Endodermal cell (in vitro differentiated cells): ENCODE results near the gene KLHL35. TPM values are rescaled to one million over a fixed set of nuclear protein-coding genes. Genes with fewer than 3 reads are reported as not detected.

Experiments used
- DNase-seq: peaks from one replicate; pipeline ENCODE4 v3.0.0-alpha.2; 2017
- H3K27ac ChIP-seq: 2 replicates; pipeline ENCODE4 v1.5.1; 2013; ENCODE audit warnings: mild to moderate bottlenecking, low read depth, low read length, moderate library complexity
- H3K27me3 ChIP-seq: 2 replicates; pipeline ENCODE4 v1.6.1; 2013; ENCODE audit warnings: mild to moderate bottlenecking, low read length, moderate library complexity; ENCODE audit not compliant: insufficient read depth, control insufficient read depth, poor library complexity, severe bottlenecking
- H3K36me3 ChIP-seq: 2 replicates; pipeline ENCODE4 v1.7.0; 2013; ENCODE audit warnings: mild to moderate bottlenecking, low read length, moderate library complexity; ENCODE audit not compliant: control insufficient read depth, insufficient read depth
- H3K4me1 ChIP-seq: one replicate; pipeline ENCODE4 v1.7.0; 2013; ENCODE audit warnings: low read length; ENCODE audit not compliant: control insufficient read depth, insufficient read depth
- H3K4me3 ChIP-seq: 2 replicates; pipeline ENCODE4 v1.5.1; 2013; ENCODE audit warnings: mild to moderate bottlenecking, low read length, moderate library complexity
- H3K9ac ChIP-seq: 2 replicates; pipeline ENCODE4 v1.6.1; 2013; ENCODE audit warnings: mild to moderate bottlenecking, low read length, moderate library complexity; ENCODE audit not compliant: poor library complexity, severe bottlenecking; ENCODE audit errors: extremely low read depth
- H3K9me3 ChIP-seq: 2 replicates; pipeline ENCODE4 v1.6.1; 2013; ENCODE audit warnings: mild to moderate bottlenecking, low read length, moderate library complexity; ENCODE audit not compliant: control insufficient read depth
- H3K27ac Mint-ChIP-seq: 2 replicates; pipeline ENCODE4 v1.8.0; 2020; ENCODE audit warnings: mixed read lengths
- H3K27me3 Mint-ChIP-seq: 2 replicates; pipeline ENCODE4 v1.8.0; 2021; ENCODE audit warnings: mild to moderate bottlenecking, mixed read lengths; ENCODE audit not compliant: insufficient read depth
- H3K36me3 Mint-ChIP-seq: 2 replicates; pipeline ENCODE4 v1.8.0; 2020; ENCODE audit warnings: low read depth, mixed read lengths
- H3K4me1 Mint-ChIP-seq: 2 replicates; pipeline ENCODE4 v1.8.0; 2020; ENCODE audit warnings: mixed read lengths
- H3K4me3 Mint-ChIP-seq: 2 replicates; pipeline ENCODE4 v1.8.0; 2020; ENCODE audit warnings: mild to moderate bottlenecking, moderate library complexity, mixed read lengths
- H3K9me3 Mint-ChIP-seq: 2 replicates; pipeline ENCODE4 v1.8.0; 2020; ENCODE audit warnings: mild to moderate bottlenecking, mixed read lengths
- CTCF ChIP-seq: fragments of 200-600 bp; sonication (generic); conservative IDR thresholded peaks from 2 replicates; pipeline ENCODE4 v1.5.0; 2021; ENCODE audit warnings: antibody characterized with exemption, mild to moderate bottlenecking
- WGBS, 2 experiments: methylation state at CpG; one replicate each; pipeline versions ENCODE4 v1.1.5 to v1.1.7; 2013; ENCODE audit warnings: missing lambda C conversion rate in 2 of 2, mixed read lengths in 1 of 2; ENCODE audit not compliant: insufficient coverage in 1 of 2, insufficient read length in 1 of 2; 5-methylcytosine and 5-hydroxymethylcytosine counted together
- total RNA-seq, 2 donors: library from RNA; stranded (reverse); fragmentation: NEBNext Ultra II Directional in 1 of 2; extraction: Animal tissue kit (Norgen Biotek cat#: 25700) in 1 of 2; gene quantifications; 2 replicates in 1 of 2; 3 replicates in 1 of 2; pipeline ENCODE4 v1.2.1, GENCODE V29; 2021

KLHL35 gene
- total RNA-seq, 2 donors from 2014 or later = 0.48 TPM; not detected in 1

- DNase-seq = peak; percentile 85
- H3K9ac ChIP-seq = peak overlapping the region; percentile 38
- H3K4me3 Mint-ChIP-seq = no peak overlapping the region
- no peak for TF ChIP-seq CTCF
- peaks cover 14% of the 10 kb centered on the region for H3K4me1 ChIP-seq
- no peaks in the 10 kb centered on the region for H3K36me3 ChIP-seq
- H3K27me3 ChIP-seq = no peaks in the 10 kb centered on the region
- H3K9me3 ChIP-seq = no peaks in the 10 kb centered on the region
- WGBS, 2 experiments = 49 to 63% methylated on average over 4 to 5 of the region's 5 CpGs
- H3K9me3 Mint-ChIP-seq = no peaks in the 10 kb centered on the region
- peak overlapping the region; percentile 91 for H3K27ac Mint-ChIP-seq
- peak overlapping the region; percentile 62 for H3K27ac ChIP-seq
- no peak overlapping the region for H3K4me3 ChIP-seq
- peaks cover 24% of the 10 kb centered on the region for H3K4me1 Mint-ChIP-seq
- H3K36me3 Mint-ChIP-seq = no peaks in the 10 kb centered on the region
- H3K27me3 Mint-ChIP-seq = no peaks in the 10 kb centered on the region
These were observed 29.2 kb upstream of the KLHL35 start for GRCh38 chr11:75462117-75462653.

GRCh38 chr11:75461151-75461550, 28.1 kb upstream of the KLHL35 start:
- Histone ChIP-seq H3K27me3 (no peaks in the 10 kb centered on the region), H3K9me3 (no peaks in the 10 kb centered on the region), H3K4me1 (peaks cover 10% of the 10 kb centered on the region), H3K27ac (no peak overlapping the region), H3K36me3 (no peaks in the 10 kb centered on the region), H3K4me3 (no peak overlapping the region), H3K9ac (no peak overlapping the region)
- no peak overlapping the region for H3K4me3 Mint-ChIP-seq
- 96% methylated on average over 6 of the region's 6 CpGs for WGBS, 2 experiments
- H3K4me1 Mint-ChIP-seq = peaks cover 20% of the 10 kb centered on the region
- no peaks in the 10 kb centered on the region for H3K36me3 Mint-ChIP-seq
- DNase-seq = no peak
- no peak for TF ChIP-seq CTCF
- H3K27ac Mint-ChIP-seq = no peak overlapping the region
- H3K27me3 Mint-ChIP-seq = no peaks in the 10 kb centered on the region
- H3K9me3 Mint-ChIP-seq = no peaks in the 10 kb centered on the region

- no peak for TF ChIP-seq CTCF
- no peaks in the 10 kb centered on the region for H3K36me3 ChIP-seq
- no peak for DNase-seq
- Mint-ChIP-seq H3K4me1 (no peaks in the 10 kb centered on the region), H3K27ac (no peak overlapping the region), H3K9me3 (no peaks in the 10 kb centered on the region), H3K4me3 (no peak overlapping the region), H3K36me3 (no peaks in the 10 kb centered on the region), H3K27me3 (no peaks in the 10 kb centered on the region)
- no peaks in the 10 kb centered on the region for H3K27me3 ChIP-seq
- WGBS, 2 experiments = 92% methylated on average over 11 to 14 of the region's 14 CpGs
- H3K9ac ChIP-seq = no peak overlapping the region
- no peaks in the 10 kb centered on the region for H3K9me3 ChIP-seq
- peaks cover 2% of the 10 kb centered on the region for H3K4me1 ChIP-seq
- no peak overlapping the region for H3K4me3 ChIP-seq
- no peak overlapping the region for H3K27ac ChIP-seq
These were observed 23.7 kb upstream of the KLHL35 start for GRCh38 chr11:75456596-75457183.
